SU-DHL-6 (cell line): ENCODE results near the gene TREML1.

Experiments used
- CTCF ChIP-seq: fragments of 200-600 bp; sonication (generic); IDR thresholded peaks from one replicate; pipeline ENCODE4 v1.5.1; 2017; ENCODE audit warnings: antibody characterized with exemption, mild to moderate bottlenecking, low read length, moderate library complexity; ENCODE audit not compliant: insufficient read depth, poor library complexity, severe bottlenecking
- EZH2phosphoT487 ChIP-seq: fragments of 200-600 bp; sonication (generic), shearing (Covaris generic); conservative IDR thresholded peaks from 2 replicates; pipeline ENCODE4 v1.6.1; 2018; ENCODE audit warnings: mild to moderate bottlenecking, antibody characterized with exemption, low read length, moderate library complexity, mixed read lengths

GRCh38 chr6:41189967-41190366, 35.8 kb upstream of the TREML1 start:
- TF ChIP-seq CTCF, result no peak
- TF ChIP-seq EZH2phosphoT487, result no peak
